IMR-90 (cell line): ENCODE measurements around the gene NTM. TPM values are rescaled to one million over a fixed set of nuclear protein-coding genes. Genes with fewer than 3 reads are reported as not detected.

ENCODE experiments used
- ATAC-seq: fragments of 200-7000 bp; cut with Tn5 transposase; 2 replicates; pipeline ENCODE4 v1.9.1; 2020; ENCODE audit warnings: low read depth, mild to moderate bottlenecking, moderate library complexity
- BruUV-seq: library from RNA; stranded (reverse); fragments of 400-500 nt; replicated peaks from 2 replicates; lab custom pipeline; 2021; lab: Mats Ljungman, UMichigan
- CTCF ChIA-PET: fragments of 300-600 bp; formaldehyde crosslinking; extraction: SDS; loops from one replicate; lab custom pipeline; 2021; ENCODE audit warnings: antibody characterized with exemption; lab: Yijun Ruan, JAX
- POLR2A ChIA-PET: fragments of 300-600 bp; sonication (Branson Sonifier 250); formaldehyde crosslinking; loops from one replicate; lab custom pipeline; 2022; ENCODE audit warnings: antibody characterized with exemption; ENCODE audit not compliant: unreplicated experiment; lab: Charles Lee
- DNase-seq: peaks from one replicate; pipeline ENCODE4 v3.0.0; 2013
- H2AFZ ChIP-seq: replicated peaks from 2 replicates; pipeline ENCODE3; 2013; ENCODE audit warnings: low read length, mild to moderate bottlenecking; ENCODE audit not compliant: poor library complexity
- H2AK5ac ChIP-seq: 2 replicates; pipeline ENCODE4 v1.6.1; 2013; ENCODE audit warnings: low read depth, low read length, inconsistent platforms
- H2AK9ac ChIP-seq: replicated peaks from 2 replicates; pipeline ENCODE3; 2013; ENCODE audit warnings: mild to moderate bottlenecking, low read depth, low read length, moderate library complexity; ENCODE audit not compliant: poor library complexity
- H2BK120ac ChIP-seq: 2 replicates; pipeline ENCODE4 v1.6.1; 2013; ENCODE audit warnings: low read depth, low read length, inconsistent platforms
- H2BK15ac ChIP-seq: 3 replicates; pipeline ENCODE4 v1.6.1; 2013; ENCODE audit warnings: low read depth, low read length, inconsistent platforms
- H2BK20ac ChIP-seq: 2 replicates; pipeline ENCODE4 v1.6.1; 2013; ENCODE audit warnings: low read depth, mild to moderate bottlenecking, inconsistent platforms, low read length, moderate library complexity
- H2BK5ac ChIP-seq: 2 replicates; pipeline ENCODE4 v1.6.1; 2013; ENCODE audit warnings: mild to moderate bottlenecking, low read depth, low read length, inconsistent platforms; ENCODE audit not compliant: poor library complexity, severe bottlenecking
- H3K14ac ChIP-seq: replicated peaks from 2 replicates; pipeline ENCODE4 v1.6.1; 2013; ENCODE audit warnings: low read depth, low read length, inconsistent platforms
- H3K18ac ChIP-seq: 2 replicates; pipeline ENCODE4 v1.6.1; 2013; ENCODE audit warnings: low read depth, low read length, control low read depth
- H3K23ac ChIP-seq: 2 replicates; pipeline ENCODE4 v1.6.1; 2013; ENCODE audit warnings: low read depth, low read length, inconsistent platforms
- H3K27ac ChIP-seq: 2 replicates; pipeline ENCODE4 v1.5.1; 2013; ENCODE audit warnings: mild to moderate bottlenecking, control low read depth, low read length; ENCODE audit not compliant: insufficient read depth
- H3K27me3 ChIP-seq: 2 replicates; pipeline ENCODE4 v1.6.1; 2013; ENCODE audit warnings: low read length; ENCODE audit not compliant: control insufficient read depth, insufficient read depth
- H3K36me3 ChIP-seq: 2 replicates; pipeline ENCODE4 v1.6.1; 2013; ENCODE audit warnings: low read length, mixed read lengths; ENCODE audit not compliant: control insufficient read depth, insufficient read depth
- H3K4ac ChIP-seq: 2 replicates; pipeline ENCODE4 v1.6.1; 2013; ENCODE audit warnings: low read depth, low read length, inconsistent platforms
- H3K4me1 ChIP-seq: 2 replicates; pipeline ENCODE4 v1.6.1; 2013; ENCODE audit warnings: low read length, mixed read lengths; ENCODE audit not compliant: control insufficient read depth, insufficient read depth
- H3K4me2 ChIP-seq: 2 replicates; pipeline ENCODE4 v1.6.1; 2013; ENCODE audit warnings: low read depth, mild to moderate bottlenecking, control low read depth, low read length, moderate library complexity
- H3K4me3 ChIP-seq: 2 replicates; pipeline ENCODE4 v1.5.1; 2013; ENCODE audit warnings: low read depth, mild to moderate bottlenecking, control low read depth, low read length, moderate library complexity; ENCODE audit not compliant: insufficient read depth
- H3K56ac ChIP-seq: 2 replicates; pipeline ENCODE4 v1.6.1; 2013; ENCODE audit warnings: low read length, inconsistent platforms; ENCODE audit not compliant: insufficient read depth; ENCODE audit errors: extremely low read depth
- H3K79me1 ChIP-seq, 2 experiments: 2 replicates each; pipeline ENCODE4 v1.6.1; 2013; ENCODE audit warnings: low read length in 2 of 2, inconsistent platforms in 1 of 2, low read depth in 1 of 2
- H3K9ac ChIP-seq: 2 replicates; pipeline ENCODE4 v1.6.1; 2013; ENCODE audit warnings: low read depth, low read length, control low read depth
- H3K9me1 ChIP-seq: 2 replicates; pipeline ENCODE4 v1.6.1; 2013; ENCODE audit warnings: low read length, inconsistent platforms; ENCODE audit not compliant: insufficient read depth
- H3K9me3 ChIP-seq: 2 replicates; pipeline ENCODE4 v1.6.1; 2013; ENCODE audit warnings: low read length; ENCODE audit not compliant: control insufficient read depth, insufficient read depth
- H4K20me1 ChIP-seq: 2 replicates; pipeline ENCODE4 v1.6.1; 2013; ENCODE audit warnings: low read length, inconsistent platforms; ENCODE audit not compliant: insufficient read depth
- H4K5ac ChIP-seq: 2 replicates; pipeline ENCODE4 v1.6.1; 2013; ENCODE audit warnings: mild to moderate bottlenecking, low read depth, low read length, control low read depth
- H4K8ac ChIP-seq, 2 experiments: 2 replicates each; pipeline ENCODE4 v1.6.1; 2013; ENCODE audit warnings: low read depth in 2 of 2, low read length in 2 of 2, control low read depth in 1 of 2, inconsistent platforms in 1 of 2
- H4K91ac ChIP-seq: 2 replicates; pipeline ENCODE4 v1.6.1; 2013; ENCODE audit warnings: low read depth, low read length, inconsistent platforms; ENCODE audit not compliant: insufficient read depth
- BHLHE40 ChIP-seq: fragments of 150-350 bp; IDR thresholded peaks from 2 replicates; pipeline ENCODE4 v1.6.1; 2016; ENCODE audit warnings: mild to moderate bottlenecking, low read depth, low read length
- CEBPB ChIP-seq: IDR thresholded peaks from 2 replicates; pipeline ENCODE4 v1.6.1; 2012; ENCODE audit warnings: low read depth, low read length, improper control_type of control experiment
- CHD1 ChIP-seq: IDR thresholded peaks from 2 replicates; pipeline ENCODE4 v1.6.1; 2012; ENCODE audit warnings: low read depth, low read length, improper control_type of control experiment
- CTCF ChIP-seq: conservative IDR thresholded peaks from 2 replicates; pipeline ENCODE4 v1.5.1; 2012; ENCODE audit warnings: mild to moderate bottlenecking, low read depth, low read length, improper control_type of control experiment
- FOS ChIP-seq: fragments of 150-350 bp; IDR thresholded peaks from 2 replicates; pipeline ENCODE4 v1.6.1; 2016; ENCODE audit warnings: low read depth, low read length
- MAZ ChIP-seq: IDR thresholded peaks from 2 replicates; pipeline ENCODE4 v1.6.1; 2012; ENCODE audit warnings: low read depth, mild to moderate bottlenecking, low read length, improper control_type of control experiment, moderate library complexity, borderline replicate concordance
- MXI1 ChIP-seq: IDR thresholded peaks from 2 replicates; pipeline ENCODE4 v1.6.1; 2012; ENCODE audit warnings: low read depth, mild to moderate bottlenecking, low read length, moderate library complexity, borderline replicate concordance
- NFE2L2 ChIP-seq: fragments of 150-350 bp; IDR thresholded peaks from 2 replicates; pipeline ENCODE4 v1.6.1; 2016; ENCODE audit warnings: low read depth, mild to moderate bottlenecking, low read length
- RAD21 ChIP-seq: IDR thresholded peaks from 2 replicates; pipeline ENCODE4 v1.6.1; 2012; ENCODE audit warnings: low read length, improper control_type of control experiment
- RCOR1 ChIP-seq: IDR thresholded peaks from 2 replicates; pipeline ENCODE4 v1.6.1; 2012; ENCODE audit warnings: mild to moderate bottlenecking, low read length, improper control_type of control experiment; ENCODE audit not compliant: insufficient replicate concordance
- RFX5 ChIP-seq: IDR thresholded peaks from 2 replicates; pipeline ENCODE4 v1.8.0; 2012; ENCODE audit warnings: low read depth, mild to moderate bottlenecking, low read length, moderate library complexity
- SMC3 ChIP-seq: fragments of 150-350 bp; IDR thresholded peaks from 2 replicates; pipeline ENCODE4 v1.6.1; 2016; ENCODE audit warnings: low read depth, mild to moderate bottlenecking, antibody characterized with exemption, low read length, moderate library complexity
- WGBS, 2 experiments: methylation state at CpG; one replicate each; pipeline versions ENCODE4 v1.1.5 to v1.1.7; 2013; ENCODE audit warnings: missing lambda C conversion rate in 2 of 2; ENCODE audit not compliant: insufficient read length in 1 of 2; ENCODE audit errors: extremely low coverage in 2 of 2; 5-methylcytosine and 5-hydroxymethylcytosine counted together
- dilution Hi-C: fragments of 300-500 bp; cut with HindIII; formaldehyde crosslinking; loops from one replicate; pipeline ENCODE4 v1.14.3; 2018; ENCODE audit warnings: low sequenced_read_pairs; ENCODE audit not compliant: unreplicated experiment
- in situ Hi-C: fragments of 300-500 bp; cut with MboI; formaldehyde crosslinking; loops from 3 replicates; pipeline ENCODE4 v1.14.3; 2019; ENCODE audit warnings: low sequenced_read_pairs, inconsistent platforms, mixed read lengths
- intact Hi-C: fragments of 100-400 bp; cut with micrococcal nuclease; formaldehyde crosslinking; loops from 2 replicates; pipeline ENCODE4 v1.10.0; 2022
- polyA plus RNA-seq, 3 experiments: library from polyadenylated mRNA; depleted of rRNA; stranded (reverse); fragments of >200 nt; gene quantifications; 2 replicates each; pipeline ENCODE4 v1.2.3, GENCODE V29; 2012; ENCODE audit warnings: low replicate concordance in 1 of 3
- total RNA-seq: library from RNA; depleted of rRNA; stranded (reverse); fragments of >200 nt; gene quantifications from 2 replicates; pipeline ENCODE4 v1.2.3, GENCODE V29; 2012
- TF ChIP-seq, protein P1 (sequence below): fragments of 150-350 bp; IDR thresholded peaks from 2 replicates; pipeline ENCODE4 v1.6.1; 2016; ENCODE audit warnings: low read depth, mild to moderate bottlenecking, low read length, moderate library complexity, borderline replicate concordance

Gene NTM
- total and polyA plus RNA-seq, 2 of the 4 experiments (the other 2 are of a cell fraction), result 19.5 to 25.5 TPM

DNA sequence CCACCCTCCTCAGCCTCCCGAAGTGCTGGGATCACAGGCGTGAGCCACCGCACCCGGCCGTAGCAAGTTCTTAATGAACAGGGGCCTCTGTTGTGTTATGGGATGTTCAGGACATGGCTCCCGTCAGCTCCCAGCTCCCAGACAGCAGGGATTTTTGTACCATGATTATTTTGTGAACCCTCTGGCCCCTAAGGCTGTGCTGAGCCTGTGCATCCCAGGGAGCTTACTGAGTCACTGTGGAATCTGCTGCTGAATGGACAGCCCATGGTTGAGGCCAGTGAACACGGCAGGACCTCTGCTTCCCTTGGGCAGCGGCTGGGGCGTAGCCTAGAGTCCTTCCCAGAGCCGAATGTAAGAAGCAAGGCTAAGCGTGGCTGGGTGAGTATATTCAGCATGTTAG, 245.2 kb downstream of the NTM start:
- no peak for ATAC-seq
- intact Hi-C loops, result no loop called here
- dilution Hi-C loops, result no loop called here

More for the DNA sequence above, 245.2 kb downstream of the NTM start:
- H2AK5ac ChIP-seq, result no peak overlapping the region
- no peak overlapping the region for H4K5ac ChIP-seq
- peaks cover 10% of the 10 kb centered on the region for H3K27me3 ChIP-seq
- CTCF ChIA-PET, result interaction anchor here (0.6 kb wide), 1 partner anchor 404 kb away, joined by 3 read pairs; no protein-coding TSS in a partner anchor
- no peaks in the 10 kb centered on the region for H4K20me1 ChIP-seq
- H3K14ac ChIP-seq, result no peak overlapping the region
- TF ChIP-seq CEBPB (no peak), CHD1 (no peak), FOS (no peak), BHLHE40 (no peak), NFE2L2 (no peak), MAZ (no peak), CTCF (no peak), SMC3 (no peak), MXI1 (no peak), RFX5 (no peak), RCOR1 (no peak), RAD21 (no peak)
- TF ChIP-seq, protein P1, sequence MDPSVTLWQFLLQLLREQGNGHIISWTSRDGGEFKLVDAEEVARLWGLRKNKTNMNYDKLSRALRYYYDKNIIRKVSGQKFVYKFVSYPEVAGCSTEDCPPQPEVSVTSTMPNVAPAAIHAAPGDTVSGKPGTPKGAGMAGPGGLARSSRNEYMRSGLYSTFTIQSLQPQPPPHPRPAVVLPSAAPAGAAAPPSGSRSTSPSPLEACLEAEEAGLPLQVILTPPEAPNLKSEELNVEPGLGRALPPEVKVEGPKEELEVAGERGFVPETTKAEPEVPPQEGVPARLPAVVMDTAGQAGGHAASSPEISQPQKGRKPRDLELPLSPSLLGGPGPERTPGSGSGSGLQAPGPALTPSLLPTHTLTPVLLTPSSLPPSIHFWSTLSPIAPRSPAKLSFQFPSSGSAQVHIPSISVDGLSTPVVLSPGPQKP, result no peak
- no peak overlapping the region for H2BK120ac ChIP-seq
- no peak overlapping the region for H3K56ac ChIP-seq
- no peak for DNase-seq
- in situ Hi-C loops, result no loop called here
- no peak overlapping the region for H2AFZ ChIP-seq
- 90% methylated on average over 2 of the region's 11 CpGs; no CpG with 5 or more reads in 1 of the 2 experiments for WGBS, 2 experiments
- no peak overlapping the region for H3K9ac ChIP-seq
- no peaks in the 10 kb centered on the region for H3K79me1 ChIP-seq
- no peak overlapping the region for H3K4me2 ChIP-seq
- no peak overlapping the region for H4K91ac ChIP-seq
- no peak overlapping the region for H3K23ac ChIP-seq
- no peaks in the 10 kb centered on the region for H3K4me1 ChIP-seq
- no peak overlapping the region for H3K18ac ChIP-seq
- no peak overlapping the region for H2AK9ac ChIP-seq
- no peaks in the 10 kb centered on the region for H3K36me3 ChIP-seq
- H2BK15ac ChIP-seq, result no peak overlapping the region
- no TSS peak for BruUV-seq
- H3K4ac ChIP-seq, result no peak overlapping the region
- no peaks in the 10 kb centered on the region for H3K9me3 ChIP-seq
- no peak overlapping the region for H3K4me3 ChIP-seq
- H4K8ac ChIP-seq, result no peak overlapping the region
- H3K27ac ChIP-seq, result no peak overlapping the region
- POLR2A ChIA-PET, result no interaction called here
- H2BK20ac ChIP-seq, result no peak overlapping the region
- H2BK5ac ChIP-seq, result no peak overlapping the region
- H3K9me1 ChIP-seq, result no peaks in the 10 kb centered on the region
